RPMI8226 (cell line): Measurements from ENCODE around the gene NDRG2.
"Not testable (repeated sequence)": the region's sequence is repeated elsewhere in the genome, so short reads cannot be mapped to it uniquely, and the experiment has no call there.

Experiments used
- DNase-seq: peaks from one replicate; pipeline ENCODE4 v3.0.0-alpha.2; 2015

Gene NDRG2

GRCh38 chr14:21033133-21033698 lies 8.4 kb upstream of the NDRG2 start:
- no peak for DNase-seq

GRCh38 chr14:21032326-21033132 lies 7.7 kb upstream of the NDRG2 start:
- no peak for DNase-seq

GRCh38 chr14:21030531-21030930 lies 5.7 kb upstream of the NDRG2 start:
- no peak for DNase-seq

GRCh38 chr14:21029917-21030316 lies 5.1 kb upstream of the NDRG2 start, which contains the start of gene TPPP2:
TSS of gene TPPP2 (plus strand) at chr14:21030217. CDS start at chr14:21030582, 365 bp downstream.
- DNase-seq = no peak

- DNase-seq = no peak
Observed at GRCh38 chr14:21026988-21027315, 2.1 kb upstream of the NDRG2 start.

- DNase-seq = no peak
Observed at GRCh38 chr14:21026274-21026987, 1.6 kb upstream of the NDRG2 start.

- no peak for DNase-seq
Observed at GRCh38 chr14:21025371-21026273, 761 bp upstream of the NDRG2 start.

- no peak for DNase-seq
Observed at GRCh38 chr14:21023817-21024584, 860 bp downstream of the NDRG2 start.

GRCh38 chr14:21023174-21023573 lies 1.7 kb downstream of the NDRG2 start:
- DNase-seq = no peak

- no peak for DNase-seq
Observed at GRCh38 chr14:21022686-21023085, 2.2 kb downstream of the NDRG2 start.

GRCh38 chr14:21020977-21021545 lies 3.8 kb downstream of the NDRG2 start:
- DNase-seq = no peak

GRCh38 chr14:21019366-21019765 lies 5.5 kb downstream of the NDRG2 start:
- DNase-seq = no peak

GRCh38 chr14:21018781-21019180 lies 6.1 kb downstream of the NDRG2 start:
- no peak for DNase-seq

- DNase-seq = no peak
Observed at GRCh38 chr14:21018286-21018685, 6.6 kb downstream of the NDRG2 start.

GRCh38 chr14:21017528-21018245 lies 7.2 kb downstream of the NDRG2 start:
- no peak for DNase-seq

GRCh38 chr14:21016413-21017190 lies 8.3 kb downstream of the NDRG2 start:
- DNase-seq = no peak

GRCh38 chr14:21015312-21015711 lies 9.5 kb downstream of the NDRG2 start:
- no peak for DNase-seq

- DNase-seq = peak; percentile 66
Observed at GRCh38 chr14:21014761-21015190, 10.1 kb downstream of the NDRG2 start.

GRCh38 chr14:21011136-21011535 lies 13.7 kb downstream of the NDRG2 start:
- no peak for DNase-seq

GRCh38 chr14:21009721-21010120 lies 15.1 kb downstream of the NDRG2 start:
- DNase-seq = not testable (repeated sequence)
